Lower leg skin (tissue), 4 donors: Measurements from ENCODE around the gene RPL38. TPM values are rescaled to one million over a fixed set of nuclear protein-coding genes. Genes with fewer than 3 reads are reported as not detected.
A peak's percentile ranks its signal among the peaks of the same experiment; 100 is the strongest.

Experiments
- DNase-seq, 2 donors: peaks; one replicate each; pipeline ENCODE4 v3.0.0-alpha.2; 2019; ENCODE audit warnings: low spot score in 2 of 2
- H3K4me3 ChIP-seq: fragments of 200-600 bp; sonication (generic); 2 replicates; pipeline ENCODE4 v1.5.1; 2017; ENCODE audit warnings: mild to moderate bottlenecking, low read depth; ENCODE audit not compliant: poor library complexity, severe bottlenecking
- POLR2A ChIP-seq, 2 donors: fragments of 450-650 bp; IDR thresholded peaks; one replicate each; pipeline ENCODE4 v1.6.1; 2016 to 2017; ENCODE audit warnings: antibody characterized with exemption in 2 of 2, mild to moderate bottlenecking in 1 of 2, moderate library complexity in 1 of 2
- whole genome bisulfite sequencing, 2 donors: methylation state at CpG; one replicate each; pipeline ENCODE4 v1.1.5; 2018; 5-methylcytosine and 5-hydroxymethylcytosine counted together
- intact Hi-C: fragments of 100-400 bp; cut with DNase I; formaldehyde crosslinking; loops from one replicate; pipeline ENCODE4 v1.15.0; 2023; ENCODE audit warnings: low total_unique reads
- total RNA-seq, 4 donors: library from RNA; depleted of rRNA; stranded (reverse); fragments of >200 nt; gene quantifications; one replicate each; pipeline ENCODE4 v1.1.0, GENCODE V29; 2016
- TF ChIP-seq, protein P1 (sequence below), 3 donors: fragments of 450-650 bp; IDR thresholded peaks; one replicate each; pipeline ENCODE4 v1.5.1; 2016; ENCODE audit warnings: antibody characterized with exemption in 3 of 3, mild to moderate bottlenecking in 3 of 3, moderate library complexity in 2 of 3

Gene RPL38
- total RNA-seq, 4 donors from 2014 or later, result 618 to 1,333 (median 950) TPM

DNA sequence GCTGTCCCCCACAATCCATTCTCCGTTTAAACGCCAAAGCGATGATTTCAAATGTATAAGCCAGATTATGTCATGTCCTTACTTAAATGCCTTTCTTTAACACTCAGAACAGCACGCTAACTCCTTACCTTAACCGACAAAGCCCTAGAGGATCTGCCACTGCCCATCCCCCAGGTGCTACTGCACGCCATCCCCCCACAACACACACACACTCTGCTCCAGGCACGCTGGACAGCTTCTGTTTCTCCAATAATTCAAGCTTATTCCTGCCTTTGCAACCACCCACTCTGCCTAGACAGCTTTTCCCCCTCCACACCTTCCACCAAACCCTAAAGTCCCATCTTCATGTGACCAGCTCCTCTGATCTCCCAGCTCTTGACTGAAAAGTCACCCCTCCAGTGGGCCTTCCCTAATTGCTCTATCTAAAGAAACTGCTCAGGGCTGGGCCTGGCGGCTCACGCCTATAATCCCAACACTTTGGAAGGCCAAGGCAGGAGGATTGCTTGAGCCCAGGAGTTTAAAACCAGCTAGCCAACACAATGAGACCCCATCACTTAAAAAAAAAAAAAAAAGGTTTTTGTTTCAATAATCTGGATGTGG lies 38.9 kb upstream of the RPL38 start:
- TF ChIP-seq, protein P1, sequence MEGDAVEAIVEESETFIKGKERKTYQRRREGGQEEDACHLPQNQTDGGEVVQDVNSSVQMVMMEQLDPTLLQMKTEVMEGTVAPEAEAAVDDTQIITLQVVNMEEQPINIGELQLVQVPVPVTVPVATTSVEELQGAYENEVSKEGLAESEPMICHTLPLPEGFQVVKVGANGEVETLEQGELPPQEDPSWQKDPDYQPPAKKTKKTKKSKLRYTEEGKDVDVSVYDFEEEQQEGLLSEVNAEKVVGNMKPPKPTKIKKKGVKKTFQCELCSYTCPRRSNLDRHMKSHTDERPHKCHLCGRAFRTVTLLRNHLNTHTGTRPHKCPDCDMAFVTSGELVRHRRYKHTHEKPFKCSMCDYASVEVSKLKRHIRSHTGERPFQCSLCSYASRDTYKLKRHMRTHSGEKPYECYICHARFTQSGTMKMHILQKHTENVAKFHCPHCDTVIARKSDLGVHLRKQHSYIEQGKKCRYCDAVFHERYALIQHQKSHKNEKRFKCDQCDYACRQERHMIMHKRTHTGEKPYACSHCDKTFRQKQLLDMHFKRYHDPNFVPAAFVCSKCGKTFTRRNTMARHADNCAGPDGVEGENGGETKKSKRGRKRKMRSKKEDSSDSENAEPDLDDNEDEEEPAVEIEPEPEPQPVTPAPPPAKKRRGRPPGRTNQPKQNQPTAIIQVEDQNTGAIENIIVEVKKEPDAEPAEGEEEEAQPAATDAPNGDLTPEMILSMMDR (IDR thresholded peaks at IDR 0.05), result no peak
- no peak for TF ChIP-seq POLR2A (IDR thresholded peaks at IDR 0.05)
- intact Hi-C loops, result no loop called here
- 86 to 94% methylated on average over 9 of the region's 9 CpGs for whole genome bisulfite sequencing, 2 donors
- peak in 1 of 2 donors; percentile 31 for DNase-seq
- no peak overlapping the region for H3K4me3 ChIP-seq

DNA sequence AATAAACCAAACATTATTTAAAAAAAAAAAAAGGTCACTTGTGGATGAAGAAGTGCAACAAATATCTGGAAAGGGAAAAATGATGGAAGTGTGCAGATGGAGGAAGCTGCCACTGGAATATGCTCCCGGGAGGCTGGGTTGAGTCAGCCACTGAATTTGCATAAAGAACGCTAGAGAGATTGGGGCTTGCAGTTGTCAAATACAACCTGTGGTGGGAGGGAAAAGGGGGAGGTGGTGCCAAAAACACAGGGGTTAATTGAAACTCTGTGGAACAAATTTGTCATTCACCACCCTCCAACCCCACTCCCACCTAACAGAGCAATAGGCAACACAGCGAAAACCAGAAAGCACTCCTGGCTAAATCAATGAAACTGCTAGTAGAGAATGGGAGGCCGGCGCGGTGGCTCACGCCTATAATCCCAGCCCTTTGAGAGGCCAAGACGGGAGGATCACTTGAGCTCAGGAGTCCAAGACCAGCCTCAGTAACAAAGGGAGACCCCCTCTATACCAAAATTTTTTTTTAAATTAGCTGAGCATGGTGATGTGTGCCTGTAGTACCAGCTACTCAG lies 37.6 kb upstream of the RPL38 start:
- WGBS, 2 donors, result 75 to 78% methylated on average over 8 of the region's 8 CpGs
- DNase-seq, result peak in 1 of 2 donors; percentile 50
- intact Hi-C loops, result no loop called here
- H3K4me3 ChIP-seq, result no peak overlapping the region
- TF ChIP-seq, protein P1 (IDR thresholded peaks at IDR 0.05), result no peak
- no peak for TF ChIP-seq POLR2A (IDR thresholded peaks at IDR 0.05)

- no peak overlapping the region for H3K4me3 ChIP-seq
- intact Hi-C loops, result no loop called here
- 71 to 86% methylated on average over 1 of the region's 1 CpG for WGBS, 2 donors
- no peak for TF ChIP-seq POLR2A (IDR thresholded peaks at IDR 0.05)
- TF ChIP-seq, protein P1 (IDR thresholded peaks at IDR 0.05), result no peak
- DNase-seq, result no peak
Measured at GRCh38 chr17:74170924-74171323, 32.6 kb upstream of the RPL38 start.

GRCh38 chr17:74172700-74173099 lies 30.8 kb upstream of the RPL38 start:
- WGBS, 2 donors, result 55% methylated on average over 3 of the region's 3 CpGs
- intact Hi-C loops, result no loop called here
- no peak for TF ChIP-seq POLR2A (IDR thresholded peaks at IDR 0.05)
- TF ChIP-seq, protein P1 (IDR thresholded peaks at IDR 0.05), result no peak
- no peak for DNase-seq
- no peak overlapping the region for H3K4me3 ChIP-seq

DNA sequence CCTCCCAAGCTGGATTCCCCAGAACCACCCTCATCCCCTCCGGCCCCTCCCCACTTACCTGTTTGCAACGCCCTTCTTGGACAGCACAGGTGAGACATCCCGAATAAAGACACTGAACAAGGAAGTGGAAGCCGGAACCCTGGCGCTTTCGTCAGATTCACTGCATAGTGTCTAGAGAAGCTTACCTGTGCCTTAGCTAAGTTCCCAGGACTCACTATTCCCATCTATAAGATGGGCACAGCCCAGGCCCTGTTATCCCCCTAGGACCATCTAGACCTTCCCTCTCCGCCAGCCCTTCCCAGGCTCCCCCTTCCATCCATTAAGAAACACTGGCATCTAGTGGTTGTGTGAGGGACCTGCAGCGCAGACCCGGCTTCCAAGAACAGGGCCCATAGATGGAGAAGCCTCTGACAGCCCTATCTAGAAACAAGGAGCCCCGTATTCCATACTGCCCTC lies 26.9 kb upstream of the RPL38 start:
- peak in 1 of 2 donors; percentile 91 for DNase-seq

More for the DNA sequence above, 26.9 kb upstream of the RPL38 start:
- TF ChIP-seq, protein P1 (IDR thresholded peaks at IDR 0.05), result peak in 1 of 3 donors; percentile 44
- no peak for TF ChIP-seq POLR2A (IDR thresholded peaks at IDR 0.05)
- 28 to 36% methylated on average over 10 of the region's 10 CpGs for WGBS, 2 donors
- intact Hi-C loops, result no loop called here
- H3K4me3 ChIP-seq, result no peak overlapping the region
